ENCODE data around the gene PSPH. TPM values are rescaled to one million over a fixed set of nuclear protein-coding genes. Genes with fewer than 3 reads are reported as not detected.

Gene PSPH
- total RNA-seq, 1 experiment from 2014 or later: 59.0 TPM

DNA sequence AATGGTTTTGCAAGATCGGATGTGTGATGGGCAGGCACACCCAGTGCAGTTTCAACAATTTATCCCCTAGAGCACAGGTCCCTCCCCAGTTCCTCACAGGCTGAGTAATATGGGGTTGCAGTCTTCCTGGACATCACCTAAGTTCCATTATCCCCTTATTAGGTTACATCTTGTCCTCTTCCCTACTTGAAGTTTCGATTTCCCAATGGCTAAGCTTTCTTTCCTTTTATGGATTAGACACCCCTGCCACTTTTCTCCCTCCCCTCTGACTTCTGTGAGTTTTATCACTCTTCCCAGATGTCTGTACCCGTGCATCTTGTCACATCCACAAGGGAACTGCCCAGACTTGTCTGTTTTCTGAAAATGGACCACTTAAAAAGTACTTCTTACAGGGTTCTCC lies 89.2 kb downstream of the PSPH start:
- peaks cover 5% of the 10 kb centered on the region for H3K4me1 ChIP-seq (ENCODE audit: insufficient read depth, low read length, poor library complexity, severe bottlenecking)
- peaks cover 9% of the 10 kb centered on the region for H3K36me3 ChIP-seq (ENCODE audit: insufficient read depth, low read length, poor library complexity, severe bottlenecking)
- no peak overlapping the region for H3K27ac ChIP-seq (ENCODE audit: low read depth, low read length, poor library complexity, severe bottlenecking)
- intact Hi-C loops (cut with micrococcal nuclease; ENCODE audit: unreplicated experiment): no loop called here
- no peak overlapping the region for H3K4me3 ChIP-seq (ENCODE audit: low read depth, low read length, poor library complexity, severe bottlenecking)
- ChIA-PET CTCF (no interaction called here), POLR2A (ENCODE audit: low non-redundant PET) (no interaction called here)
- H3K27me3 ChIP-seq (replicated peaks; ENCODE audit: insufficient read depth, low read depth, low read length, poor library complexity): no peaks in the 10 kb centered on the region
- no peak for TF ChIP-seq EZH2 (IDR thresholded peaks at IDR 0.05; ENCODE audit: borderline replicate concordance, low read depth, low read length, poor library complexity, severe bottlenecking)
- TF ChIP-seq, protein P1, sequence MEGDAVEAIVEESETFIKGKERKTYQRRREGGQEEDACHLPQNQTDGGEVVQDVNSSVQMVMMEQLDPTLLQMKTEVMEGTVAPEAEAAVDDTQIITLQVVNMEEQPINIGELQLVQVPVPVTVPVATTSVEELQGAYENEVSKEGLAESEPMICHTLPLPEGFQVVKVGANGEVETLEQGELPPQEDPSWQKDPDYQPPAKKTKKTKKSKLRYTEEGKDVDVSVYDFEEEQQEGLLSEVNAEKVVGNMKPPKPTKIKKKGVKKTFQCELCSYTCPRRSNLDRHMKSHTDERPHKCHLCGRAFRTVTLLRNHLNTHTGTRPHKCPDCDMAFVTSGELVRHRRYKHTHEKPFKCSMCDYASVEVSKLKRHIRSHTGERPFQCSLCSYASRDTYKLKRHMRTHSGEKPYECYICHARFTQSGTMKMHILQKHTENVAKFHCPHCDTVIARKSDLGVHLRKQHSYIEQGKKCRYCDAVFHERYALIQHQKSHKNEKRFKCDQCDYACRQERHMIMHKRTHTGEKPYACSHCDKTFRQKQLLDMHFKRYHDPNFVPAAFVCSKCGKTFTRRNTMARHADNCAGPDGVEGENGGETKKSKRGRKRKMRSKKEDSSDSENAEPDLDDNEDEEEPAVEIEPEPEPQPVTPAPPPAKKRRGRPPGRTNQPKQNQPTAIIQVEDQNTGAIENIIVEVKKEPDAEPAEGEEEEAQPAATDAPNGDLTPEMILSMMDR (conservative IDR thresholded peaks at IDR 0.05; ENCODE audit: low read depth, low read length): no peak
- no peaks in the 10 kb centered on the region for H3K9me3 ChIP-seq (ENCODE audit: low read depth, low read length, poor library complexity, severe bottlenecking)
- no TSS peak for BruUV-seq (replicated peaks)
- DNase-seq (ENCODE audit: low spot score): no peak

Other genes with a start within 250 kb of the PSPH start
- gene SEPTIN14, start 188.7 kb downstream of the PSPH start, total RNA-seq (2021): not detected in 2 replicates
- 6.7 and 7.8 TPM in 2 replicates for gene ZNF713, start 164.0 kb downstream of the PSPH start, total RNA-seq (2021)
- 23.3 and 29.1 TPM in 2 replicates for gene MRPS17, start 99.6 kb downstream of the PSPH start, total RNA-seq (2021)
- 91.8 and 93.7 TPM in 2 replicates for gene NIPSNAP2, start 86.9 kb downstream of the PSPH start, total RNA-seq (2021)
- gene CCT6A, start 321 bp upstream of the PSPH start, total RNA-seq (2021): 321 and 359 TPM in 2 replicates
- 157 and 159 TPM in 2 replicates for gene SUMF2, start 12.8 kb upstream of the PSPH start, total RNA-seq (2021)
- gene PHKG1, start 41.5 kb upstream of the PSPH start, total RNA-seq (2021): 2.0 and 2.3 TPM in 2 replicates
- 494 and 533 TPM in 2 replicates for gene CHCHD2, start 55.0 kb upstream of the PSPH start, total RNA-seq (2021)
- gene NUPR2, start 65.0 kb upstream of the PSPH start, total RNA-seq (2021): not detected in 2 replicates